ENCODE data around the gene HS6ST3.
"Not testable (repeated sequence)": the region's sequence is repeated elsewhere in the genome, so short reads cannot be mapped to it uniquely, and the experiment has no call there.

The HS6ST3 gene

DNA sequence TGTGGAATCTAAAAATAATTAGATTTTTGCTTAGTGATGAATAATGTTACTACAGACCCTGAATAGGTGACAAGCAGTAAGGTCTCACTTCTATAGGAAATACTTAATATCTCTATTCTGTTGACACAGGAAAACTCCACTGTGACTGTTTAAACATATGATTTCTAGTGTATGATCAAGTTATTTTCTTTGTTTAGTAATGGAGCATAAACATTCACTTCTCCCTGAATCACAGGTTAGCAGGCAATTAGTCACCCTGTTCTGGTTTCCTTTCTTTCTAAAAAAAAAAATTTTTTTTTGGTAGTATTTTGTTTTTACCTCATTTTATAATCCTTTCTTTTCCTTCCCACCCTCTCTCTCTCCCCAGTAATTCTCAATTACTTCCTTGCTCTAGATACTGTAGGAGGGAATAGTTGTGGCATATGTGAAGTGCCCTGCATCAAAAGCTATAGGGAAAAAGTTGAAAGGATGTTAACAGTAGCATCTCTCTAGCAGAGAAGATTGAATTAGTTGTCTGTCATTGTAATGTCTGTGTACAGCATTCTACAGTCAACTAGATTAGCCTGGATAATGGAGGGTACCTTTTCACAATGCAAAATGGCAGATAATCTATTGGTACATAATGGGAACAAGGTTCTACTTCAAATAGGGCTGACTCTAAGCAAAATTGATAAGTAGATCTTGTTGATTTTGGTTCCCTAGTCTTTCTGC, 3.5 kb downstream of the HS6ST3 start:
- no peak for DNase-seq

DNA sequence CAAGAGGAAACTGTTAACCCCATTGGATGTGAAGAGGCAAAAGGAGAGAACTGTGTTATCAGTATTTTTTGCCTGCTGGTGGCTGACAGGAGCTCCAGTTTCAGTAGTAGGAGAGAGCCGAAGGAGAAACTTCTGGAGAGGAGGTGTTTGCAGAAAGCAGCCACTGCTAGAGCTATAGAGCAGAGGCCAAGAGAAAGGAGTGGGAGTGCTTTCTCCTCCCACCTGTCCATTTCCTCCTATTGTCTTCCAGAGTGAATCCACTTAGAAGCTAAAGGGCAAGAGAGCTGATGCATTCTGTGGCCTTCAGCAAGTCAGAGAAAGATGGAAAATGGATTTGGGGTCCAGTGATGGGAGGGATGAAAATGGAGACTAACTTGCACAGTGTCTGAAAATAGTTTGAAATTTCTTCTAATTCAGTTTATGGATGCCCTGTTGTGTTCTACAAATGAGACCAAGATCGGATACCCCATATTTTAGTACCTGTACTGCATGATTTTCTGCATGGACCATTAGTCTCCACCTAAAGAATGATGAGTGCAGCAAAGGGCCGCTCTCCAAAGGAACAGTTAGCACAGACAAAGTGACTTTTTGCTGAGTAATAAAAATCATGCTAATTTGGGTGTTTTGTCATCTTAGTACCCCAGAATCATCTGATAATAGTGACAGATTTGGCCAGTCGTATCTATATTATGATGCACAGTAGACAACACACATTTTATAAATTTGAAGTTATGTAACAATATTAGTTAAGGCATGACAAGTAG, 10.7 kb downstream of the HS6ST3 start:
- DNase-seq = no peak

DNA sequence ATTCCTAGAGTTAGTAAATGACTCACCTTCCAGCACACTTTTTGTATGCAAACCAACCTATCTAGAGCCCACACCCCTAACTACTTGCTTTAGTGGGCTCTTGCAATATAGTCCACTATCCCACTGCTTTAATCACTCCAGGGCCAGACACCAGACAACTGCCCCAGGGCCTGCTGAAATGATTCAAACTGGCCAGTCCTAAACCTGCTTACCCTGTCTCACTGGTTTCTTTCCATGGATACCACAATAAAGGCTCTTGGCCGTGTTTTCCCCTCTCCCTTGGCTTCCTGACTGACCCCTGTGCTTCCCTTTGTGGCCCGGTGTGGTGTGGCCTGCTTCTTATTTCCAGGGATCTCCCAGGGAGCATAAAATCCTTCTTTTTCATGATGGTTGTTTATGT, 14.6 kb downstream of the HS6ST3 start:
- no peak for DNase-seq

DNA sequence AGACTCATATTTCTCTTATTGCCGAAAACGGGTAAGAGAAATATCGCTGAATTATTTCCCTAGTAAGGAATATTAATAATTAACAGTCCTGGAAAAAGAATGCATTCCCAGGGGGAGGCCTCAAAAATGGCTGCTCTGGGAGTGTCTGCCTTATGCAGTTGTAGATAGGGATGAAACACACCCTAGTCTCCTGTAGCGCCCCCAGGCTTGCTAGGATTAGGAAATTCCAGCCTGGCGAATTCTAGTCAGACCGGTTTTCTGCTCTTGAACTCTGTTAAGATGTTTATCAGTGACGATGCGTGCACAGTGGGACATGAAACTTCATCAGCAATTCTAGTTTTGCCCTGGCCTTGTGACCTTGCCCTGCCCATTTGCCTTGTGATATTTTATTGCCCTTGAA, 18.2 kb downstream of the HS6ST3 start:
- not testable (repeated sequence) for DNase-seq

DNA sequence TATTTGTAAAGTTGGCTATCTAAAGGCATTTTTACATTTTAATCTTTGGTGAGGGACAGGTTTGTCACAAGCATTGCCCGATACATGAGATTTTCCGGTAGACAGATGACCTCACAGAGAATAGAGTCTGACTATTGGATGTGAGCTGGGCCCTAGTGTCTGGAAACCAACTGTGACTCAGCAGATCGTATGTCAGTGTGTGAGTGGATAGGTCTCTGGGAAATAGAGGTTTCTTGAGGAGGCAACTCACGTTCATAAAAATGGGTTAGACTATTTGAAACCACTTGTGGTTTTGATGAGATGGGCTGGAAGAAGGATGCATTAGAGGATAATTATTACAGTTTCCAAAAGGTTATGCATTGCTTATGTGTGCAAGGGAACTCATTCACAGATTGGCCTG, 19.2 kb downstream of the HS6ST3 start:
- no peak for DNase-seq

DNA sequence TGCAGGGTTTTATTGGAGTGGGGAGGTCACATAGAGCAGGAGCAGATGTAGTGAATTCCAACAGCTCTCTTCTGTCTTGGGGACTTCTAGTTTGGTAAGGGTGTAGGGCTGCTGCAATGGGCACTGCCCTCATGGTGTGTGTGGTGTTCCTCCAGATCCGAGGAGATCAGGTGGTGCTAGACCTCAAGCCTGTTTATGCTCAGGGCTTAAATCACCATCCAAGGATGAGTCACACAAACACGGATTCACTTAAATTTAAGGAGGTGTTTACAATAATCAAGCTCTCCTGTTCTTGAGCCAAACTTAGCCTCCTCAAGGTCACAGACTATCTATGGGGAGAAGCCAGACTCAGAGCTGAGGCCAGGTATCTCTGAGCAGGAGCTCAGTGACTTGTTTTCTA, 23.0 kb downstream of the HS6ST3 start:
- no peak for DNase-seq

DNA sequence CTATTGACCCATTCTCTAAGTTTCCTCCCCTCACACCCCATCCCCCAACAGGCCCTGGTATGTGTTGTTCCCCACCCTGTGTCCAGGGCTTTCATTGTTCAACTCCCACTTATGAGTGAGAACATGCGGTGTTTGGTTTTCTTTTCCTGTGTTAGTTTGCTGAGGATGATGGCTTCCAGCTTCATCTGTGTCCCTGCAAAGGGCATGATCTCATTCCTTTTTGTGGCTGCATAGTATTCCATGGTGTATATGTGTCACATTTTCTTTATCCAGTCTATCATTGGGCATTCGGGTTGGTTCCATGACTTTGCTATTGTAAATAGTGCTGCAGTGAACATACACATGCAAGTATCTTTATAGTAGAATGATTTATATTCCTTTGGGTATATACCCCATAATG, 25.5 kb downstream of the HS6ST3 start:
- DNase-seq = not testable (repeated sequence)

DNA sequence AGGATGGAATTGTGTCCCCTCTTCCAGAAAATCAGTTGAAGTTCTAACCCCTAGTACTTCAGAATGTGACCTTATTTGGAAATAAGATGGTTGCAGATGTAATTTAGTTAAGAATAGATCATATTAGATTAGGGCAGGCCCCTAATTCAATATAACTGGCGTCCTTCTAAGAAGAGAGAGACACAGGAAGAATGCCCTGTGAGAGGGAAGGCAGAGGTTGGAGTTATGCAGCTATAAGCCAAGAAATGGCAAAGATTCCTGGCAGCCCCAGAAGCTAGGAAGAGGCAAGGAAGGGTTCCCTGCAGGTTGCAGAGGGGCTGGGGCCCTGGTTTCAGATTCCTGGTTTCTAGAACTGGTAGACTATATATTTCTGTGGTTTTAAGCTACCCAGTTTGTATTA, 30.0 kb downstream of the HS6ST3 start:
- no peak for DNase-seq

DNA sequence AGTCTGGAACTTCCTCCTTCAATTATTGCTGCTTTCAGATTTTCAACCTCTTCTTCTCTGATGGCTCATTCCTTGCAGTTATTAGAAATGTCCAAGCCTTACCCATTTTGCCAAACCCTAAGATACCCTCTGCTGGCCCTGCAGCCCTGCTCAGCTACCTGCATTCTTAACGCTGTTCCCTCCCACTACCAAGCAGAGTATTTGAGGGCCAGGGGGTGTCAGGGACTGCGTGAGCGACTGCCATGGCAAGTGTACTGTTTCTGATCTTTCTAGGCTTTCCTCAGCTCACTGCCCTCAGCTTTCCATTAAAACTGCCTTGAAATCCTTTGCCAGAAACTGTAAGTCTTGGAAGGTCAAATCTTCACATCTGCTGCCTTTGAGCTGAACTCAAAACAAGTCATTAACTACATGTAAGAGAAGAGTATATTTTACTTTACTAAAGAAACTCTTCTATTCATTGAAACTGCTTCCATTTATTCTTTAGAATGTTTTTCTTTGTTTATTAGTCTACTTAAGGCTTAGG, 41.0 kb downstream of the HS6ST3 start:
- DNase-seq = no peak

DNA sequence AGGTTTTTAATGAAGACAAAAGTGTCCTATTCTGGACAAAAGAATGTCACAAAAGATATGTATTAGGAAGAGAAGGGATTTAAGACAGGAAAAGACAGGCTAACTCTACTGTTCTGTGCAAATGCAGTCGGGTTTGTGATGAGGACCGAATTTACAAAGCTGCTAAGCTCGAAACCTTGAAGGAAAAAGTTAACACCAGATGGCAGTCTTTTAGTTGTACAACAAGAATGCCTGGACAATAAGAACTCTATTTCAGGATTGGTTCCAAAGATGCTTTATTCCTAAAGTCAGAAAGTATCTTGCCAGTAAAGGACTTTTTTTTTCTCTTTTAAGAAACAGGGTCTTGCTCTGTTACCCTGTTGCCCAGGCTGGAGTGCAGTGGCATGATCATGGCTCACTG, 51.1 kb downstream of the HS6ST3 start:
- peak; percentile 9 to 11 for DNase-seq

DNA sequence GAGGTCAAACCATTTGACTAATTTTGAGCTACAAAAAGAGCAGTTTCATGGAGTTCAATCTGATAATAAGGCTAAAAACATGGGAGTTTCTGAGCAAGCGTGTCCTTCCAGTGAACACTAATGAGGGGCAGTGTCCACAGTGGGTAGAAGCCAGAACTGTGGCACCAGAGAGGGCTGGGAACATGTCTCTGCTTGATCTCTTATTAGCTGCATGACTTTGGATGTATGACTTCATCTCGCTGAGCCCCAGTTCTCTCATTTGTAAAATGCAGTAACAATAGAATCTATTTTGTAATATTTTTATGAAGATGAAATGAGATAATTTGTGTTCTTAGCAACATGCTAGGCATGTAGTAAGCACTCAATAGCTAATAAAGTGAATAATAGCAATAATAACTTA, 69.8 kb downstream of the HS6ST3 start:
- no peak for DNase-seq

DNA sequence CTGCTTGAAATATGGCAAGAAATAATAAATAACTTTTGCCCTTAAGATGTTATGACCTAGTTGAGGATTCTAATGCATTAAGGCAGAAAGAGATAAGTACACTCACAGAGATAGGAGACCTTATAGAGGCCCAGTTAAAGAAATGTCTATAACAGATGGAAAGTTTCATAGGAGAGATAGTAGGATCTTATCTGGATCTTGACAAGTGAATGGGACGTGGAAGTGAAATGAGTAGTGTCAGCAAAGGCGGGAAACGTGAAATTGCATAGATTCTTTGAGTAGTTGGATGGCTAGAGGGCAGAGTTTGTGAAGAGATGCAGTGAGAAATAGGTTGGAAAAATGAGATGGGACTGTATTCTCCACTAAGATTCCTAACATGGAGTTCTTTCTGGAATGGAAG, 71.2 kb downstream of the HS6ST3 start:
- DNase-seq = no peak

DNA sequence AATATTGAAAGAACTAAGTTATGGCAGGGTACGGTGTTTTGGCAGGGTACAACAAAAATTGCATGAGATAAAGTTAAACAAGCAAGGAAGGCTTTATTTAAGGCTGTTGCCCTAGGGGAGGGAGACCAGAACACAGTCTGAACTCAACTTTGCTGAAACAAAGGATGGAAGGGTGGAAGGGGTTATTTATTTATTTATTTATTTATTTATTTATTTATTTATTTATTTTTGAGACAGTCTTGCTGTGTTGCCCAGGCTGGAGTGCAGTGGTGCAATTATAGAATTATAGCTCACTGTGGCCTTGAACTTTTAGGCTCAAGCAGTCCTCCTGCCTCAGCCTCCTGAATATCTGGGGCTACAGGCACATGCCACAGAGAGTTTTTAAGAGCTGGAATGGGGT, 75.9 kb downstream of the HS6ST3 start:
- no peak for DNase-seq

DNA sequence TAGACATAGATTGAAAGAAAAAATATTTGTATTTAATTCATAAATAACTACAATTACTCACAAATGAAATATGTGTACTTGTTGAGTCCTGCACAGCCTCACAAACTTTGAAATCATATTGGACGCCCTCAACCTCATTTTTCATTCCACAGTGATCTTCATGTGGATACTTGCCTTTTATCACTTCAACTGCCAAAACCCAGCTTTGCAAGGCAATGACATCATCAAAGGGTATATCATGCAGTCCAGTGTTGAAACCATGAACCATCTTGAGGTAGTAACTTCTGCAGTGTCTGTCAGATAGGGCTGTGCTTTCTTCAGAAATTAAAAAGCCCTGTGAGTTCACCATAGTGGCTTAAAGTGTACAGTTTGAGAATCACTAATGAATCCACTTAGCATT, 82.2 kb downstream of the HS6ST3 start:
- DNase-seq = no peak

DNA sequence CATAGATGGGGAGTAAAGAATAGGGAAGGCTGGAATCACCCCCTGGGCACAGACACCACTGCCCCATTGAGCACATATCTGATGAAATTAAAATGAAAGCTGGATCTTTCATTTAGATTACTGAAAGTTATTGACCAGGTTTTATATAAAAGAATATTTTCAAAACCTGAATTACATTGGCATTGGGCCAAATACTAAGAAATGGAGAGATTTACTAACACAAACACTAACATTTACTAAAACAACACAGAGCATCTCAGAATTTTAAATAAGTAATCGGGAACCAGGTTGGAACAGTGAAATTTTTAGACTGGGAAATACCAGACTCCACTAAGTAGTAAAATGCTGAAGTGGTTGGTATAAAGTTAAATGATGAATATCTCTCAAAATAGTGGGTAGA, 88.9 kb downstream of the HS6ST3 start:
- no peak for DNase-seq

DNA sequence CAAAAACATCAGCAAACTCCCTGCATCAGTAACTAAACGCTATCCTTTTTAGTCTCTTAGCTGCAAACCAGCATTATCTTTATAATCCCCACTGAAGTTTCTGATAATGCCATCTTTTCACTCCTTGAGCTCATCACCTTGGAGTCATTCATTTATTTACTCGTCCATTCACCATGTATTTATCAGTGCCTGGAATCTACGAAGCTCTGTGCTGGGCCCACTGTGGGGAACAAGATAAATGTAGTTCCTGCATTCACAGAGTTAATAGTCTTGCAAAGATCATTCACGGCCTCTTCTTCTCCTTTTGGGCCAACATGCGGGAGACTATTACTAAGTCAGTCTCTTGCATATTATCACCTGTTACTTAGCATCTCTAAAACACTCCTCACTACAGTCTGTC, 89.4 kb downstream of the HS6ST3 start:
- no peak for DNase-seq

DNA sequence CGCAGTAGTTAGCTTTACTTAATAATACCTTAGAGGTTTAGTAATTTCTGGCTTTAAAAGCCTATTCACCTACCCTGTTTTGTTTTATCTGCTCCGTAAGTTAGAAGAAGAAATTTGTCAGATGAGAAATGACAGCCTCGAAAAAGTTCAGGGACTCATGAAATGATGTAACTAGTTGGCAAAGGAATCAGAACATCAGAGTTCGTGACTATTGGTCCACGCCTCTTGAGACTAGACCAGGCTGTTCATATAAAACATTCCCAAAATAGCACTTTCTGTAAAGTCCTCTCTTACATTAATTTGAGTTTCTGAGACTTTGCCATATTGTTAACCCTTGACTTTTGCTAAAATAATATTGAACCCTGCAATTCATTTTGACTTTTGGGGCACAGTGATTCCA, 92.0 kb downstream of the HS6ST3 start:
- DNase-seq = no peak

DNA sequence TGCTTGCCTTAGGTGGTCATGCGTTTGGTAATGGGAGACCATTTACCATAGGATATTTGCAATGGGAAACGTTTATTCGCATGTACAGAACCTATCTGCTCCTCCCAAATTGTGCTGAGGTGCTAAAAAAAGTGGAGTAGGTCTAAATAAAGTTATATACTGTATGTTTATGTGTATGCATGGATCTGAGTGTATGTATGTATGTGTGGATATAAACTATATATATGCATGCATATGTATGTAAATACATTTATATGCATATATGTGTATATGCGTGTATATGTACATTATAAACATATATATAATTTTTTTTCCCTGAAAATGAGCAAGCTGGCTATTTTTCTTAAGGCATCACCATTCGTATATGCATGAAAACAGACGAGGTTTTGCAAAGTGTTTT, 95.9 kb downstream of the HS6ST3 start:
- DNase-seq = no peak

DNA sequence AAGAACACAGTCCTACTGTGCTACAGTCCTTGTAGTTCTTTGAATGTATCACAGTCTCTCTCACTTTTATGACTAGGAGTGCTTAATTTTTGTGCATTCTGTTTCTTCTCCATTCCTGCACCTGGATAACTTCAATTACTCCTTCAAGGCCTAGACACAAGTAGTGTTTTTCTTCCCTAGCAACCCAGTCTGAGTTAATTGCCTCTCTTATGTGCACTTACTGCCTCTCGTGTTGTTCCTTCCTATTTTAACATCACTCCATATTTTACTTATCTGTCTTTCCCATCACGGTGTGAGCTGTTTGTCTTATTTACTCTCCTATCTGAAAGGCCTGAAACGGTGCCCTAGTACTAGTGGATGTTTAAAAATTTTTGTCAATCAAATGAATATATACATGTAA, 101.5 kb downstream of the HS6ST3 start:
- no peak for DNase-seq

DNA sequence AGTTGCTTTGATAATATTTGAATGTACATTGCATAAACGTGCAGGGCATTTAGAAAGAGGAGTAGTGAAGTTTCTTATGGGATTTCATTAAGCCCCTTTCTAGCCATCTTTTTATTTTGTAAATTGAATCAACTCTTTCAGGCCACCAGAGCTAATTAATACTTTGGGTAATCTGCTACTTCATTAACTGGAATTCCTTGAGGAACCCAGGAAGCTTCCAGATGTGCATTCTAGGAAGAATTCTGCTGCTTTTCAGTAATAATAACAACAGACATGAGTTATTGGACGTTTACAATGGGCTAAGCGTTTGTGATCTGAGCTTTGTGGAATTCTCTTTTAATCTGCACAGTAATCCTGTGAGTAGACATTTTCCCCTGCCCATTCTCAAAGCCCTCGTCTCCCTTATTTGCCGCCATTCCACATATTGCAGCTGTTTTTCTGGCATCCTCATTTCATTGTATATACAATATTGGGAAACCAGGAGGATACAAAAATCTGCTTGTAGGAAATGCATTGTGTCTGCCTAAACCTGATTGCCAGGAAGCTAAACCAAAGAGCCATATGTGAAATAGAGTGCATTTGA, 103.9 kb downstream of the HS6ST3 start:
- no peak for DNase-seq

DNA sequence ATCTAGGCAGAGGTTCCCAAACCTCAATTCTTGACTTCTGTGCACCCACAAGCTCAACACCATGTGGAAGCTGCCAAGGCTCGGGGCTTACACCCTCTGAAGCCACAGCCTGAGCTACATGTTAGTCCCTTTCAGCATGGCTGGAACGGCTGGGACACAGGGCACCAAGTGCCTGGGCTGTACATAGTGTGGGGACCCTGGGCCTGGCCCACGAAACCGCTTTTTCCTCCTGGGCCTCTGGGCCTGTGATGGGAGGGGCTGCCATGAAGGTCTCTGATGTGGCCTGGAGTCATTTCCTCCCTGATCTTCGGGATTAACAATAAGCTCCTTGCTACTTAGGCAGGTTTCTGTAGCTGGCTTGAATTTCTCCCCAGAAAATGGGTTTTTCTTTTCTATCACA, 108.1 kb downstream of the HS6ST3 start:
- no peak for DNase-seq

DNA sequence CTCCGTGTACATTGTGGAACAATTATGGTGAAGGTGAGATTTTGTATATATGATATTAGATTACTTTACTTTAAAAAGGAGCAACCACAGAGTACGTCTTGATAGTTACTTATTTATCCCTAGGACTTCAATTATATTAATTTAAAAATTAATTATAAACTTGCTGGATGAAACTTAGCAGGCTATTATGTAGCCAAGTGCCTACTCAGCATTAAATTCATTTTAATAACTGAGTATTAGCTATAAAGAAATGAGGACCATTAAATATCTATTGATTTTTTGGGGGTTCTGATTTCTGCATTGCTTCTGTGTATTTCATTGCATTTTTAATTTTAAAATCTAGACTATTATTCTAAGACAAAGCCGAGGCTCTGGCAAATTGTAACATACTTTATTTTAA, 109.4 kb downstream of the HS6ST3 start:
- no peak for DNase-seq

DNA sequence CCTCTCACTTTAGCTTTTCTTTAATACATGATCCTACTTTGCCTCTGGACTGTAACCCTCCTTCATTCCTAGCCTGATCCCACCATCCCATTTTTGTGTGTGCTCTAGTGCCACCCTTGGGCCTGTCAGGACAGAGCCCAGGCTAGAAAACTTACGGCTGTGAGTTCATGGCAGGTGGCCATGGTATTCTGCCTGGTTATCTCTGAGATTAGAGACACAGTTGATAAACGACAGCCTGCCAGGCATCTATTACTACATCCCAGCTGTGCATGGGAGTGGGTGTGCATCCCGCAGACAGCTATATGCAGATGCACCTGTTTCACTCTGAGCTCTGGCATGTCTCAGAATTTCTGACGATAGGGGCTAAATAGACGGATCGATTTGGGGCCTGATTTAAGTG, 110.9 kb downstream of the HS6ST3 start:
- DNase-seq = no peak

DNA sequence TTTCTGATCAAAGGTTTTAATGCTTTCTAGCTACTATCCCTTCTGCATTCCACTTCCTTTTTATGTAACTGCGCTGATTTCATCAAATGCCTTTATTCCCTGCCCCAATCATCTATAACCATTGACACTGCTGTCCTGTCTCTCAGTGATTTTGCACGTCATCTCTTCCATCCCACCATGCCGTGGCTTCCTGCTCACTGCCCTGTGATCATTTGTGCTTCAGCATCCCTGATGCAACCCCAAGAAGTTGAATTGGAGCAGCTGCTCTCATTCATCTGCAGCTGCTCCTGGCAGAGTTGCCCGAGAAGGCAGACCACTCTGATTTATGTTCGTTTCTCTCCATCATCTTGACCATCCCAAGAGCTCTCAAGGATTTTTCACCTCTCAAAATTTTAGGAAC, 112.4 kb downstream of the HS6ST3 start:
- no peak for DNase-seq

All from AML-193 (cell line).